ENCODE measurements around the gene PATJ.
"Not testable (repeated sequence)": the region's sequence is repeated elsewhere in the genome, so short reads cannot be mapped to it uniquely, and the experiment has no call there.

The PATJ gene

DNA sequence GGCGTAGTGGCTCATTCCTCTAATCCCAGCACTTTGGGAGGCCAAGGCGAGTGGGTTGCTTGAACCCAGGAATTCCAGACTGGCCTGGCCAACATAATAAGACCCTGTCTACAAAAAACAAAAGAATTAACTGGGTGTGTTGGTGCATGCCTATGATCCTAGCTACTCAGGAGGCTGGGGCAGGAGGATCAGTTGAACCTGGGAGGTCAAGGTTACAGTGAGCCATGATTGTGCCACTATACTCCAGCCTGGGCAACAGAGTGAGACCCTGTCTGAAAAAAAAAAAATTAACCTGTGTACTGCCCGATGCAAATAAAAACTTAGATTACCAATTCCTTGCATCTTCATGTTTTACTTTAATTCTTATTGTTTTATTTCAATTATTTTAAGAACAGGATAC, 193.2 kb downstream of the PATJ start:
- in situ Hi-C loops (cut with MboI; ENCODE audit: low pct_unique_long_range_greater_than_20kb, low sequenced_read_pairs, unreplicated experiment) = no loop called here
- TF ChIP-seq, protein P1, sequence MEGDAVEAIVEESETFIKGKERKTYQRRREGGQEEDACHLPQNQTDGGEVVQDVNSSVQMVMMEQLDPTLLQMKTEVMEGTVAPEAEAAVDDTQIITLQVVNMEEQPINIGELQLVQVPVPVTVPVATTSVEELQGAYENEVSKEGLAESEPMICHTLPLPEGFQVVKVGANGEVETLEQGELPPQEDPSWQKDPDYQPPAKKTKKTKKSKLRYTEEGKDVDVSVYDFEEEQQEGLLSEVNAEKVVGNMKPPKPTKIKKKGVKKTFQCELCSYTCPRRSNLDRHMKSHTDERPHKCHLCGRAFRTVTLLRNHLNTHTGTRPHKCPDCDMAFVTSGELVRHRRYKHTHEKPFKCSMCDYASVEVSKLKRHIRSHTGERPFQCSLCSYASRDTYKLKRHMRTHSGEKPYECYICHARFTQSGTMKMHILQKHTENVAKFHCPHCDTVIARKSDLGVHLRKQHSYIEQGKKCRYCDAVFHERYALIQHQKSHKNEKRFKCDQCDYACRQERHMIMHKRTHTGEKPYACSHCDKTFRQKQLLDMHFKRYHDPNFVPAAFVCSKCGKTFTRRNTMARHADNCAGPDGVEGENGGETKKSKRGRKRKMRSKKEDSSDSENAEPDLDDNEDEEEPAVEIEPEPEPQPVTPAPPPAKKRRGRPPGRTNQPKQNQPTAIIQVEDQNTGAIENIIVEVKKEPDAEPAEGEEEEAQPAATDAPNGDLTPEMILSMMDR (IDR thresholded peaks at IDR 0.05; ENCODE audit: extremely low read depth, insufficient read depth, missing control alignments) = no peak
- no peak for DNase-seq (ENCODE audit: low spot score)

DNA sequence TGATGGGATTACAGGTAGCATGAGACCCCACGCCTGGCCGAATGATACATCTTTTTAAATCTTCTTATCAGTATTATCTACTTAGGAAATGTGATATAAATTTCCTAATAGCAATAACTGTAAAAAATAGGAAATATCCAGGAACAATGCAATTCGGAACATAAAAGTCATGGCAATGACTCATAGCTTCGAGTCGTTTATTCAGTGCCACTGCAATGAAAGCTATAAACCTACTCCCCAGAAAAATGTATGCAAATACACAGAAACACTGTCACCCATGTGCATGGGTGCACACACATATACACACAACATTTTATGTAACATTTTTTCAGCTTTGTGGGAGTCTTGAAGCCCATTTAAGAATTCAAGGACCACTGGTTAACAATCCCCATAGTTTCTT, 194.6 kb downstream of the PATJ start:
- TF ChIP-seq, protein P1 (IDR thresholded peaks at IDR 0.05; ENCODE audit: extremely low read depth, insufficient read depth, missing control alignments) = no peak
- in situ Hi-C loops (cut with MboI; ENCODE audit: low pct_unique_long_range_greater_than_20kb, low sequenced_read_pairs, unreplicated experiment) = no loop called here
- DNase-seq (ENCODE audit: low spot score) = no peak

DNA sequence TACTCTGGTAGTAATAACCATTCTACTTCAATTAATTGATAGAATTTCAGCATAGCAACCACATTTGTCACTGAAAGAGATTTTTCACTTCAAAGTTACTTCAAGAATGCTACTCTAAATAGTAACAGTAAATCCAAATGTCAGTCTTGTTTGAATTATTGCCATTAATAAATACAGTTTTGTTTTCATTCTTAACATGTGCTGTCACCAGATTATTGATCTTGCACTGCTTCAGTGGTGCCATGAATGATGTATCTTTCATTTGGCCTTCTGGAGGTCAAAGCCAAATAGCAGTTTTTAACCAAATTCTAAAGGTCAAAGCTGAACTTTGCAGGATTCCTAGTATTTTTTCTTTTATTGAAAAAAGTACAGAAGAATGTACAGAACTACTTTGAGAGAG, 199.5 kb downstream of the PATJ start:
- in situ Hi-C loops (cut with MboI; ENCODE audit: low pct_unique_long_range_greater_than_20kb, low sequenced_read_pairs, unreplicated experiment) = no loop called here
- no peak for DNase-seq (ENCODE audit: low spot score)
- TF ChIP-seq, protein P1 (IDR thresholded peaks at IDR 0.05; ENCODE audit: extremely low read depth, insufficient read depth, missing control alignments) = no peak

DNA sequence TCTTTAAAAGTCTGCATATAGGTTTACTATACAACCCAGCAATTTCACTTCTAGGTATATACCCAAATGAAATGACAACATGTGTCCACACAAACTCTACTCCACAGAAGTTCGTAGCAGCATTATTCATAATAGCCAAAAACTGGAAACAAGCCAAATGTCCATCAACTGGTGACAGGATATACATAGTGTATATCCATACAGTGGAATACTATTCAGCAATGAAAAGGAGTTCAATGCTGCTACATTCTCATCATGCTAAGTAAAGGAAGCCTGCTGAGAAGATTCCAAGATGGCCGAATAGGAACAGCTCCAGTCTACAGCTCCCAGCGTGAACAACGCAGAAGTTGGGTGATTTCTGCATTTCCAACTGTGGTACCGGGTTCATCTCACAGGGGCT, 200.6 kb downstream of the PATJ start:
- in situ Hi-C loops (cut with MboI; ENCODE audit: low pct_unique_long_range_greater_than_20kb, low sequenced_read_pairs, unreplicated experiment) = no loop called here

DNA sequence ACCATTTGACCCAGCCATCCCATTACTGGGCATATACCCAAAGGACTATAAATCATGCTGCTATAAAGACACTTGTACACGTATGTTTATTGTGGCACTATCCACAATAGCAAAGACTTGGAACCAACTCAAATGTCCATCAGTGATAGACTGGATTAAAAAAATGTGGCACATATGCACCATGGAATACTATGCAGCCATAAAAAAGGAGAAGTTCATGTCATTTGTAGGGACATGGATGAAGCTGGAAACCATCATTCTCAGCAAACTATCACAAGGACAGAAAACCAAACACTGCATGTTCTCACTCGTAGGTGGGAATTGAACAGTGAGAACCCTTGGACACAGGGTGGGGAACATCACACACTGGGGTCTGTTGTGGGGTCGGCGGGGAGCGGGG, 206.4 kb downstream of the PATJ start:
- in situ Hi-C loops (cut with MboI; ENCODE audit: low pct_unique_long_range_greater_than_20kb, low sequenced_read_pairs, unreplicated experiment); DNase-seq (ENCODE audit: low spot score): not testable (repeated sequence)

More for the DNA sequence above, 200.6 kb downstream of the PATJ start:
- DNase-seq (ENCODE audit: low spot score) = no peak
- TF ChIP-seq, protein P1 (IDR thresholded peaks at IDR 0.05; ENCODE audit: extremely low read depth, insufficient read depth, missing control alignments) = no peak

DNA sequence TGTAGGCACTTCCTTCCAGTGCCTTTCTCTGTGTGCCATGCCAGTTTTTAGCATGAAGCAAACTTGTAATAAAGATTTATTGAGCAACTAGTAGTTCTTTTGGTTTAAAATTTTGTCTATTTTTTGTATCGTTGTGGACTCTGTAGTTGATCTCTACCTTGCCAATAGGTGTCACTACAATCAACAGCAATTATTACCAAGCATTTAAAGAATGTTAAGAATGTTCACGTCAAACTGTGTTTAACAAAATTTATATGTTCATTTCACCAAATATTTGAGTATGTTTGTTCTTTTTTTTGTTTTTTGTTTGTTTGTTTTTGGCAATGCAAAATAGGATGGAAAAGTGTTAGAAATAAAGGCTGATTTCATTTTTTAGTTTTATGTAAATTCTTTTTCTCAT, 208.1 kb downstream of the PATJ start:
- in situ Hi-C loops (cut with MboI; ENCODE audit: low pct_unique_long_range_greater_than_20kb, low sequenced_read_pairs, unreplicated experiment) = no loop called here
- DNase-seq (ENCODE audit: low spot score) = peak; percentile 10

DNA sequence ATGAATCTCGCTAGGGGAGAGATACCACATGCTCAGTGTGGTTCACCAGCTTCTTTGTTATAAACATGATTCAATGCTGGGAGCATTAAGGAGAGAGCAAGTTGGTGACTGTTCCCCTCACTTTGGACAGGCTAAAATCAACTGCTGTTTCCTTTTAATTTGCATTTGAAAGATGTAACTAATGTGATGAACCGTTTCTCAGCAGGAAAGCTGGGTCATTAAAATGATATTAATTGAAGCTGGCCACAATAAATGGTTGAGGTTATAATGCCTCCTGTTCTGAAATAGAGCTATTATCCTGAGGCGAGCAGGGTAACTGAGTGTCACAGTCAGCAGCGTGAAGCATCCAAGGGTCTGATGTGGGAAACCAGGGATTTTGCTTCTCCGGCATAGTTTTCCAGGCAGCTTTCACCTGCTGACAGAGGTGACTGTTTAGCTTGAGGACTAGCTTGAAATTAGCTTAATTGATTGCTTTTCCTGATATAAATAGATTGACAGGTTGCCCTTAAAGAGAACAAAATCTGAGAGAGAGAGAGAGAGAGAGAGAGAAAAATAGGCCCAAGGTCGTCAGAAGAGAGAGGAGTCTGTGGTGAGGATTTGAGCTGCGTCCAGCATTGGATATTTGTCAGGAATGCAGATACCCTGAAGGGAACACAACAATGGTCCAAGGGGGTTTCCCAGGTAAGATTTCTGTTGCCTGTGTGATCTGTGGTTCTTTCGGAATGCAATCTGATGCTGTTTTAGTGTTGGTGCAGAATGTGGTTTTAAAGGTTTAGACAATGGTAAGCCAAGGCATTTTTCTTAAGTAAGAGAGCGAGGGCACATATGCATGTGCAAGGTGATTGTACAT, 209.7 kb downstream of the PATJ start:
- in situ Hi-C loops (cut with MboI; ENCODE audit: low pct_unique_long_range_greater_than_20kb, low sequenced_read_pairs, unreplicated experiment) = no loop called here
- DNase-seq (ENCODE audit: low spot score) = no peak
- TF ChIP-seq, protein P1 (IDR thresholded peaks at IDR 0.05; ENCODE audit: extremely low read depth, insufficient read depth, missing control alignments) = no peak

More for the DNA sequence above, 208.1 kb downstream of the PATJ start:
- TF ChIP-seq, protein P1 (IDR thresholded peaks at IDR 0.05; ENCODE audit: extremely low read depth, insufficient read depth, missing control alignments) = peak; percentile 36
